NCI-H510A (cell line): Measurements from ENCODE around the gene CDH15.

ENCODE experiments used
- DNase-seq: peaks from one replicate; lab custom pipeline; 2025; lab: John Stamatoyannopoulos, UW

The CDH15 gene

GRCh38 chr16:89199241-89200123 is 27.9 kb downstream of the CDH15 start:
- no peak for DNase-seq

GRCh38 chr16:89200124-89200849 is 28.7 kb downstream of the CDH15 start, which contains the start of gene SLC22A31:
Gene SLC22A31 (minus strand): TSS chr16:89200537. CDS start chr16:89200501, 36 bp downstream.
- no peak for DNase-seq

GRCh38 chr16:89200850-89201411 is 29.4 kb downstream of the CDH15 start:
- no peak for DNase-seq

GRCh38 chr16:89201439-89202377 is 30.2 kb downstream of the CDH15 start:
- peak; percentile 43 for DNase-seq

GRCh38 chr16:89202422-89203215 is 31.1 kb downstream of the CDH15 start:
- DNase-seq: no peak

GRCh38 chr16:89207993-89208392 is 36.4 kb downstream of the CDH15 start:
- DNase-seq: no peak

- no peak for DNase-seq
Observed at GRCh38 chr16:89209522-89210044, 38.0 kb downstream of the CDH15 start.

GRCh38 chr16:89210165-89210903 is 38.8 kb downstream of the CDH15 start:
- DNase-seq: no peak

- DNase-seq: no peak
Observed at GRCh38 chr16:89210904-89211515, 39.5 kb downstream of the CDH15 start.

GRCh38 chr16:89216315-89217137 is 45.0 kb downstream of the CDH15 start:
- peak; percentile 24 for DNase-seq

- no peak for DNase-seq
Observed at GRCh38 chr16:89217138-89217387, 45.5 kb downstream of the CDH15 start.

GRCh38 chr16:89217388-89218191 is 46.0 kb downstream of the CDH15 start, which contains the start of gene ZNF778:
Gene ZNF778 (plus strand): TSS chr16:89217703. CDS start chr16:89221128, 3,425 bp downstream.
- peak; percentile 43 for DNase-seq

- no peak for DNase-seq
Observed at GRCh38 chr16:89219365-89219764, 47.8 kb downstream of the CDH15 start.

GRCh38 chr16:89221604-89222003 is 50.1 kb downstream of the CDH15 start:
- no peak for DNase-seq

GRCh38 chr16:89222931-89223330 is 51.4 kb downstream of the CDH15 start:
- no peak for DNase-seq

GRCh38 chr16:89224665-89225064 is 53.1 kb downstream of the CDH15 start:
- no peak for DNase-seq

- DNase-seq: no peak
Observed at GRCh38 chr16:89230255-89230654, 58.7 kb downstream of the CDH15 start.

GRCh38 chr16:89232107-89232506 is 60.6 kb downstream of the CDH15 start:
- no peak for DNase-seq
